NCI-H2196 treated with DMSO at 0.1 percent for 48 hours (cell line): Measurements from ENCODE around the gene ROR2.

Experiments
- DNase-seq: peaks from one replicate; lab custom pipeline; 2025; ENCODE audit not compliant: unreplicated experiment; lab: John Stamatoyannopoulos, UW

The ROR2 gene

DNA sequence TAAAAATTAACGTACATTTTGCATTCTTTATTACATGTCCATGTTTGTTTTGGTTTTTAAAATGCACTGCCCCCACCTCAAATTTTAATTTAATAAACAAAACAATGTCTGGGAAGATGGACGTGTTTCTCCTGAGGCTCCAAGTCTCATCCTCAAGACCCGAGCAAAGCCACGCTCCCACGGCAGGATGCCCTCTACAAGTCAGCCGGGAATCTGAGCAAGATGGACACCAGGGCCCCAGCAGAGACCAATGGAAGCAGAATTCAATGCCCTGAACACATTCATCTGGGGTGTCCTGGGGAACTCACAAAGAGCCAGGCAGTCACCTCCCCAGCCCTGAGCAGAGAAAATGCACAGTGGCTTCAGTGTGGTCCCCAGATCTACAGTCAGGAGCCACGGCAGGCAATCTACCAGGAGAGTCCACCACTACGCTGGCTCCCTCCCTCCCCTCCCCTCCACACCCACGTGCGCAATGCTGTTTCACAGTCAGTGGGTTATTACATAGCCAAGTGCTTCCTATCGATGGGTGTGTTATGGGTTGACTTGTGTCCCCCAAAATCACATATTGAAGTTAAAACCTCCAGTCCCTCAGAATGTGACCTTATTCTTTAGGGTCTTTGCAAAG lies 129.8 kb downstream of the ROR2 start:
- no peak for DNase-seq

DNA sequence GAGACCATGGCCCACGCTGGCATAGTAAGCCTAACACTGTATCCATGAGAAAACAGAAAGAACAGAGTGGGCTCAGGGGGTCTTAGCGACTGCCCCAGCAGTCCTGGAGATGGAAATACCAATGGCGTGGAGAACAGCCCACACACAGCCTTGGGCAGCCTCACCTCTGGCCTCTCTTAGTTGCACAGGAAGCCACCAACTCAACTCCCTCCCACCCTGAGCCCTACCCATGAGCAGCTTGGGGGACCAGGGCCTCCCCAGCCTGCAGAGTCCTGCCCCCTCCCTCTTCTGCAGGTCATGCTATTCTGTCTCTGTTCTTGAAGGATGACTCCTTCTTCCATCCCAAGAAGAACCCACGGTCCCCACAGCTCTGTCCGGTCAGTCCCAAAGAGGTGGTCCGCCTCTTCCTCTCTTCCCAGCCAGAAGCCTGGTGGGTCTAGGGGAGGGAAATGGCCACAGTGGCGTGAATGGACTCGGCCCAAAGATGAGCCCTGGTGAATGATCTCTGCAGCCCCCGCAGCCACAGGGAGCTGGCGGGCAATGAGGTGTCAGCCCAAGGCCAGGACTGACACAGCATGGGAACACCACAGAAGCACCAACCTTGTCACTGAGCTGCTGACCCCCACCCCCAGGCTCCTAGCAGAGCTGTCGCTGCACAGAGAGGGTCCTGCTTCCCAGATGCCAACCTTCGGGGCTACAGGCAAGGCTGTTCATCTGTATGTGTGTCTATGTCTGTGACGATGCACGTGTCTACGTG lies 131.2 kb downstream of the ROR2 start:
- DNase-seq: no peak

DNA sequence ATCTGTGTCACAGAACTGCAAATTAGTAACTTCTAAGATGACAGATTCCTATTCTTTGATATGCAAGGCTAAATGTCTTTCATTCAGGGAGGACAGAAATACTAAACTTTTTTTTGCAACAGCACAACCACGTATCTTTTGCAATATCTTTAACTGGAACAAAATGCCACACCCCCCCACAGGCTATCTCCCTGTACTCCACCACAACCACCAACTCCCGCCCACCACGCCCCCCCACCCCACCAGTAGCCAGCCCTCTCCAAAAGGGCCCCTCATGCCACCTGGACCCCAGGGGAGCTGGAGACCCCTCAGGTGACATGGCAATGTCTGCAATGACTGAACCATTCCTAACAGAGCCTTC lies 131.8 kb downstream of the ROR2 start:
- no peak for DNase-seq

DNA sequence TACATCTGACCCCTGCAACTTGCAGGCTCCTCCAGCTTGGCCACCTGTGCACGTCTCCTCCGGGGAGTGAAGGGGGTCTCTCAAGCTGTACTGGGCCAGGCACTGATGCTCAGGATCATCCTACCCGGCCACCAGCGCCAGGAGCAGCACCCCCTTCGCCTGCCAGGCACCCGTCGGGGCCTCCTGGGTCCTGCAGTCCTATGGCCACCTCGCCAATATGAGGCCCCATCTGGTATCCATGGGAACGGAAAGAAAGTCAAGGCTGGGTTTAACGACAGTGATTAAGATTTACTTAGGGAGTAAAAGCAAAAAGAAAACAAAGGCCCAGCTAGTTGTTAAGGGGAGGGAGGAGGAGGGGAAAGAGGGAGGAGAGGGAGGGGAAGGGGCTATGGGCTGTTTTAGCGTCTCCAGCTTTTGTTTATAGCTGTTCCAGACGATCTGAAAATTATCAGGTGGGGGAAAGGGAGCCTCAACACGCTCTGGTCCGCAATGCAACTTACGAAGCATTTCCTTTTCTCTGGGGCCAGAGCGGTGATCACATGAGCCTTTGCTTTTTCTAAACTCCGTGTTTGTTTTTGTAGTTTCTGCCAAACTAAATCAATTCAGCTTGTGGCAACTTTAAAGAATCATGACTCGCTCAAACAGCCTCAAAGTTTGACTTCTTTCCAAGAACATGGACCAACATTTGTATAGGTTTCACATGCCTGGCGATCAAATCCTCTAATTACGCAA lies 132.4 kb downstream of the ROR2 start:
- DNase-seq: no peak

DNA sequence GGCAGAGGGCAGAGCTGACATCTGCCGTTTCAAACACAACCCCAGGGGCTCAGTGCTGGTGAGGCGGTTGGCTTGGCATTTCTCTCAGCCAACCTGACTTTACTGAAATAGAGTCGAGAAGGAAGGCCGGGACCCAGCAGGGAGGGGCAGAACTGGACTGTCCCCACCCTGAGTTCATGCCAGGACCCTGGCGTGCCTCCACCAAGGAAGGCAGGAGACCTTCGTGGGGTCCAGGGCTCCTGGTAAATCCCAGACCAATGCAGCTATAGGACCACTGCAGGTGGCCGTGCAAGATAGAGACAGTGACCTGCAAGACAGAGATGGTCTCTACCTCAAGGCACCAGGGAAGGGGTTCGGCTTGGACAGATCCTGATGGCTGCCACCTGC lies 132.9 kb downstream of the ROR2 start:
- DNase-seq: no peak

DNA sequence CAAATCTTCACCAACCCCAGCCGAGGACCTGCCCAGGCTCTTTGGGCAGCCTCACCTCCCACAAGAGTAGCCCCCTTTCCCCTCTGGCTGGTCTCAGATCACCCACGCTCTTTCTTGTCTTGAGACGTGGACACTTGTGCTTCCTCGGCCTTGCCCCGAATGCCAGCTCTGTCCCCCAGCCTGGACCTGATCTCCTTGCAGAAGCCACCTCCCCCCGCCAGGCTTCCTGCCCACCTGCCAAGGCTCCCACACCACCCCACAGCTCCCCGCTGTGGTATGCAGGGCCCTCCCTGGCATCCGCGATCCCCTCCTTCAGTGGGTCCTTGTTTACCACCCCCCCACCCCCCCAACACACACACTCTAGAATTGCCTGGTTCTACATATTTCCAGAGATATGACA lies 133.7 kb downstream of the ROR2 start:
- DNase-seq: no peak

DNA sequence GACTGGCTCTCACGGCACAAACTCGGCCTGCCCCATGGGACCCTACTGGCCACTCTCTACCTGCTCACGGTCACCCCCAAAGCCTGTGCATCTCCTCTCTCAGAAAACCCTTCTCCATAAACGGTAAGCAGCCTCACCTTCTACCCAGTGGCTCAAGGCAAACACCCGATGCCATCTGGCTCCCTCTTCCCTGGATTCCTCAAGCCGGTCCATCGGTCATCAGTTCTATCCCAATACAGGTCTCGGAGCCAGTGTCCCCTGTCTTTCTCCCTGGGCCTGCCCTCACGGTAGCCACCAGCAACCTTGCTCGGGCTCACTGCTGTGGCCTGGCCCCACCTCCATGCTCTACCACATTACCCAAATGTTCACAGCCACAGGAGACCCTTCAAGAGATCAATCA lies 134.1 kb downstream of the ROR2 start:
- no peak for DNase-seq

DNA sequence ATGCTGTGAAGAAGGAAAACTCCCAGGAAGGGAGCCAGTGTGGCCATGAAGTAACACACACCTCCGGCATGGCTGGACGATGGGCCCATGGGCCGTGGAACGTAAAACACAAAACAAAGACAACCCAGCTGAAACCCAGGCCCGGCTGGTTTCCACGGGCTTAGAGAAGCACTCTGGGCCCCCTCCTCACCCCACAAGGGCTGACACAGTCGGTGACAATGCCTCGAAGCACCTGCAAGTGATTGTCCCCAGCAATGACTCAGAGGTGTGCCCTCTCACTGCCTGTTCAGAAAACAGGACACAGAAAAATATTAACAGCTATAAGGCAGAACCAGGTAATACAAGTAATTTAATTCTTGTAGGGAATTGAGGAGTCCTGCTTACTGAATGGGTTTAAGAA lies 135.3 kb downstream of the ROR2 start:
- DNase-seq: no peak

DNA sequence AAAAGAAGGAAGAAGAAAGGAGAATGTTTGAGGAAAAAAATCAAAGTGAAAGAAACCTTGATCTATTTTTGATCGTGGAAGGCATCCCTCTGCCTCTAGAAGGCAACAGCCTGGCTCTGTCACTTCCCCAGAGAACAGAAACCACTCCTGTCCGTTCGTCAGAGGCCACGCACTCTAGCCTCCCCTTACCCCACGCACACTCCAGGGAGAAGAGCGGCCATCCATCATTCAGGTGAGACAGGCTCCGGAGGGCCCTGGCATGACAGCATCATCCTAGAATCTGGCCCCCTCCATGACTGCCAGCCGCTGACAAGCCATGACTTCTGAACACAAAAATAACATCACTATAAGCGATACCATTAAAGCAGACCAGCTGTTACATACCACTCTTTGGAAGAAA lies 135.8 kb downstream of the ROR2 start:
- no peak for DNase-seq

DNA sequence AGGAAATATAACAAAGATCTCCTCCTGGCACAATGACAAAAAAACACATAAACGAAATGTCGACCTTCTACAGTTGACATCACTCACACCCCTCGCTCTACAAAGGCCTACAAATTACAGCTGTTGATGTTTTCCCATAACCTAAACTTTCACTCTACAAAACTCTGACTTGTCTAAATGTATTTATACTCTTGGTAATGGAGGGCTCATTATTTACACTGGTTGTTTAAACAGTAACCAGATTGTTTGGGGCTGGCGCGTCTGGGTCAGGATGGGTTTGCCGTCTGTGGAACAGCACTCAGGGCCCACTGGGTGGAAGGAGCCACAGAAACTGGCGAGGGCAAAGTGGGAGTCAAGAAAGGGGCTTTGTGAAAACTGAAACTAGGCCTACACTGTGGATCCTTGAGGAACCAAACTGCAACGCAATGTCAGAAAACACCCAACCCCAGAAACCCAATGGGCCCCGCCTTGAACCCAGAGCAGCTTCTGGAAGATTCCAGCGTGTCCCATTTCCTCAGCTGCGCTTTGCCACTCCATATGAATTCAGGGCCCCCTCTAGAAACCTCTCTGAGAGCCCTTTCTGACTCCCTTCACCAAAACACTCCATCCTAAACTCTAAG lies 136.7 kb downstream of the ROR2 start:
- DNase-seq: no peak

DNA sequence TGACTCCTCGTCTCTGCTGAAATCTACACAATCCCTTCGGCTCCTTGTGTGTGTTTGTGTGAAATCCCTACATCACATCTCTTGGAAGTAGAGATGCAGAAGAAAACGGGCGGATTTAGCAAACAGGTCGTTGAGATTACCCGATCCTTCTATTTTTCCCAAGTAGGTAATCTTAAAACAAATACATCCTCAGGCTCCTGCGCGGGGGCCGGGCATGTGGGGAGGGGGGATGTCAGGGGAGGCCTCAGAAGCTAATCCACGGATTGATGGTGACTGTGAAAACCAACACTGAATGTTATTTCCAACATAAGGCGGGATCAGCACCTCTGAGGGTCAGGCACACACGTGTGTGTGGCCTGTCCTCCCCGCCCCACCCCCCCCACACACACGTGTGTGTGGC lies 137.8 kb downstream of the ROR2 start:
- DNase-seq: no peak

DNA sequence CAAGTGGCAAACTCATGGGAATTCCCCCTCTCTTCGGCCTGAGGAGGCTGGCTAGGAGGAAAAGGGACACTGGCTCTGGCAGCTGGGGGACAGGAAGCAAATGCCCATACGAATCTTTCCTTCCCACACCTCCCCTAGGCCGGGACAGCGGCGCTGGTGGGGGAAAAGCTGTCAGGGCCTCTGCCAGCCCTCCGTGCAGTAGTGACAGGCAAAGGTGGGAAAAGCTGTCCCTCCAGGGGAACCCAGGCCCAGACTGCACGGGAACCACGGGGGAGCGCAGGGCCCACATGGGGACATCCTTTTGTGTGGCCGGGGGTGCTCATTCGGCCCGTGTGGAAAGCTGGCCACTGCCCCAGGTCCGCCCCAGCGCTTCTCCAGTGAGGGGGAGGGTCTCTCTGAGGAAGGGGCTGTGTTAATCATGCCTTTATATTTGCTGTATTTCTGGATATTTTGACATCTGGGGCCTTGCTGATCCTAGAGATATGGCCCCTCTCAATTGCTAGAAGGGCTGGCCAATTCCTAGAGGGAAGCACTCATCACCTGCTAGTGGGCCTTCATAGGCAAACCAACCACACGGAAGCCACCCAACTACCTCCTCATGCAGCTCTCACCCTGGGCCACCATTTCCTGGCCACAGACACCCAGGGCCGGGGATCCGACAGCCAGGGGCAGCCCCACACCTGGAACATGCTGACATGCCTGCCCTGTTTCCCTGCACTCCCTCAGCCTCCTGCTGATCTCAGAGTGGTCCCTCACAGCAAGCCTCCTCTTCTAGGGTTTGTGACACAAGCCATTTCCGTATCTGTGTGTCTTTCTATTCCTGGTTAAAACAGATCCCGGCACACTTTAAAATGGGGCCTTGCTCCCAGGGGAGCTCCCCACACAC lies 138.8 kb downstream of the ROR2 start:
- DNase-seq: no peak

DNA sequence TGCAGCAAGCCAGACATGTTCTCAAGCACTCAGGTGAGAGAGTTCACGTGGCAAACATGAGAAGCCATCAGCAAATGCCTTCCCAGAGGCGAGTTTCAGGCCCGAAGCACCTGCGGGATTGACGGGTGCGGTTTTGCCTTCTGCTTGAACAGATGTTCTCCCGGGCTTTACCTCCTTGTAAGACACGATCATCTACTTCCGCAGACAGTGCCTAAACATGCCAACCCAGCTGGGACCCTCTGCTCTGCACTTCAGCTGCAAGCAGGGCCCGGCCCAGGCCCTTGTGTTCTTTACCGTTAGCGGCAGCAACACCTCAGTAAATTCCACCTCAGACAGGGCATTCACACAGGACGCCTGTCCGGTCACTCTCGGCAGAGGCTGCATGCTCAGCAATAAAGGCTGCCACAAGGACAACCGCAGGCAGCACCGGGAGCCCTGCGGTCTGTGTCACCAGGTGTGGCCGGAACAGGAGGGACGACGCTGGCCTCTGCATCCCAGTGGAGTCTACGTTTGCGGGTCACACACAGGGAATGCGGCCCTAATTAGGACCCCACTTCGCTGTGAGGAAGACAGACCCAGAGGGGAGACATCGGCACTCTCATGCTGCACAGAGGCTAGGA lies 139.6 kb downstream of the ROR2 start:
- no peak for DNase-seq

DNA sequence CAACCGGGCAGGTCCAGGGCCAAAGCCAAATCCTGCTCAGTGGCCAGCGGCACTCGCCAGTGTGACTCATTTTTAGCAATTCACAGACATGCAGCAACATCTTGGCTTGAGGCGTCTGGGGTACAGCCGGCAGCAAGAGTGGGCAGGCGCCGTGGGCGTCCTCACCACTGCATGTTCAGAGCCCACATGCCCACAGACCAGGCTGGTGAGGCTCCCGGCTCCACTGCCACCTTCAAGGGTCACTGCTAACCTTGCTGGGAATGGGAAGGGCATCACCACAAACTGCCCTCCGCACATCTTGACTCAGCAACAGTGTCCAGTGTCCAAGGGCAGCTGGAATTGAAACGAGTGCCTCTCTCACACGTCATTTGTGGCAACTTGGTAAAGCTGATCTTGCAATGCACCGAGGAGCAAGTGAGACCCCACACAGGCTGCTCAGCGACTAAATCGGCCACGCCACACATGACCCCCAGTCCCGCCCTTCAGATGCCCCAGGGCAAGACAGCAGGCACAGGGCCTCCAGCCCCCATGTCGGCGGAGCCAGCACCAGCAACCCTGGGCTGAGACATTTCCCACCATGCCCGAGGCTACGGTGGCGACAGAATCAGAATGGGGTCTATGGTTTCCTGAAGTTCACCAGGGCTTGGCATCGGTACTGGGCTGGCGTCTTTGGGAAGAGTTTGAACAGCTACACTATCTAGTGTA lies 140.3 kb downstream of the ROR2 start:
- DNase-seq: no peak

DNA sequence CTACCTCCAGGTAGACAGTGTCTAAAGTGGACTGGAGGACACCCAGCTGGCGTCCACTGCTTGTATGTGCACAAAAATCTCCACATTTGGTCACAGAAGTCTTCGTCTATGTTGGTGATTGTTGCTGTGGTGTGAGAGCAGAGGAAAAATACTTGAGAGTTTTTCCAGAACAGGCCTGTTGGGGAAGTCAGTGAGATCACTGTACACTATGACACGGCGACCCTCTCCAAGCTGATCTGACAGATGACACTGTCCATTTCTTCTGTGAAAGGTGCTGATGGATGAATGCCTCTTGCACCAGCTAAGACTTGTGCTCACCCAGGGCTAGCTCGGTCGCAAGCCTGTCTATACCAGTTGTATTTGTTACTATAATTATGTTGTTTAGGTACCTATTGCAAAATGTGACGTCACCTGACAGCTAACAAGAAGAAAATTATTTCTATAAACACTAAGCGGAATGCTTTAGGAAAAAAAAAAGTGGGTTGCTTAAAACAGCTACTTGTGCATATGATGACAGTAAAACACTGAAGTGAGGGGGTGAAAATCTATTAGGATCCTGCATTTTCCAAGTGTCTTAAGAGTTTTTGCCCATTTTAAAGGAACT lies 142.3 kb downstream of the ROR2 start:
- no peak for DNase-seq

DNA sequence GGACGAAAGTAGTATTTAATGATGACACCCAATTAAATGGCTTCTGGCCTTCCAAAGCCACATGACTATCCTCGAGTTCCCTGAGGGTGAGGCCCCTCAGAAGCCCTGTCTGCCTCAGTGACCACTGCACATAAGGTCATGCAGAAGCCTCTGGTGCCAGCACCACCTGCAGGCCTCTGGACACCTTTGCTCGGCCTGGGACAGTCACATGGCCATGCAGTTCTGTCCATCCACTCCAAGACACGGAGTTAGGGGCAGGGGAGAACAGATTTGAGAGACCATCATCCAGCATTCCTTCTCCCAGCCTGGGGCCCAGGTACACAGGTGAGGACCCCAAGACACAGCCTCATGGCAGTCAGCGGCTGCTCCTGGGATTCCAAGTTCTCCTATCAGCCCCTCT lies 145.0 kb downstream of the ROR2 start:
- DNase-seq: no peak

DNA sequence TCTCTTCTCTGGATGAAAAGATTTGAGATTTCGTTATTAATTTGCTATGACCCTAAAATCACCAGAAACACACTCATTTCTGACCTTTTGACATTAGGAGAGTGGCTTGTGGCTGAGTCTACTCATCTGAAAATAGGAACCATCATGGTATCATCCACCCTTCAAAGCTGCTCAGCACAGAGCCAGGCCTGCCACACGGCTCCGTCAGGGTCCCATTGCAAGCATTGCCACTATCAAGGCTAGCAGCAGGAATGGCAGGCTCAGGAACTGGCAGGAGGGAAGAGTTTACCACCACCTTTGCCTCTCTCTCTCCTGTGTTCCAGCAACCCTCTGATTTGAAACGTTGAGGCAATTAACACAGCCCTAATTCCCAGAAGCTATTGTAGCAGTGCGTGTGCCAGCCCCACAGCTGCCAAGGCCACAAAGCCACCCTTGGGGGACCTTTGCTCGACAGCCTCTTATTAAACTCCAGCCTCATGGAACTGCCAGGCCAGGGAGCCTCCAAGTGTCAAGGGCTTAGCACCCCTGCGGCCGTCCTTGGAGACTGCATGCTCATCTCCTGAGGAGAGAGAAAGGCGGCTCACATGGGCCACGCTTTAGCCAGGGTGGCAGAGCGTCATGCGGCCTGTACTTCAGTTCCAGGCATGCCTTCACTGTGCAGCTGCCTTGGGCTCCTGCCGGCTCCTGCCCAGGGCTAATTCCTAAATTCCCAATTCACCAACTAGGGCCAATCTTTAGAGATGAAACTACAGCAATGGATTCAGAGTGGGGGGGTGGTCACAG lies 145.9 kb downstream of the ROR2 start:
- DNase-seq: no peak

DNA sequence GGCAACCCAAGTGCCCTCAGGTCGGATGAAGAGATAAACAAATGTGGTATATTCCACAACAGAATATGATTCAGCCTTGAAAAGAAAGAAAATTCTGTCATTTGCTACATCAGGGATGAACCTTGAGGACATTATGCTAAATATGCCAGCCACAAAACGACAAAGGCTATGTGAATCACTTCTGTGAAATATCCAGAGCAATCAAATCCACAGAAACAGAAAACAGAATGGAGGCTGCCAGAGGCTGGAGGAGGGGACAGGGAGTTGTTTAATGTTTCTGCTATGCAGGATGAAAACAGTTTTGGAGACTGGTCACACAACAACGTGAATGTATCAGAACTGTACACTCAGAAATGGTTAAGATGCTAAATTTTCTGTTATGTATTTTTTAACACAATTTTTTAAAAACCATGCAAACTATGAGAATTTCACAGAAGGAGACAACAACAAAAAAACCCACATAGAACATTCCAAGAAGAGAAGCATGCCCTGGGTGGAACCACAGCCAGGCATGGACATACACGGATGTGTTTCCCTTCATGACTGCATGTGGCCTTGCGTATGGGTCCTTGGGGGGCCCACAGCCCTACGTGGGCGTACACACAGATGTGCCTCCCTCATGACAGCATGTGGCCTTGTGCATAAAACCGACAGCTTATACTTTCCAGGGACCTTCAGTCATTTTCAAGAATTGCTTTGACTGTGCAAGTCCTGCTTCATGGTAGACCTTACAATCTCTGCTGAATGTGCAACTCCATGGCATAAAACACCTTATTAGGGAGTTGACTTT lies 146.7 kb downstream of the ROR2 start:
- DNase-seq: no peak
